ENCODE results near the gene CSTB.

The CSTB gene

DNA sequence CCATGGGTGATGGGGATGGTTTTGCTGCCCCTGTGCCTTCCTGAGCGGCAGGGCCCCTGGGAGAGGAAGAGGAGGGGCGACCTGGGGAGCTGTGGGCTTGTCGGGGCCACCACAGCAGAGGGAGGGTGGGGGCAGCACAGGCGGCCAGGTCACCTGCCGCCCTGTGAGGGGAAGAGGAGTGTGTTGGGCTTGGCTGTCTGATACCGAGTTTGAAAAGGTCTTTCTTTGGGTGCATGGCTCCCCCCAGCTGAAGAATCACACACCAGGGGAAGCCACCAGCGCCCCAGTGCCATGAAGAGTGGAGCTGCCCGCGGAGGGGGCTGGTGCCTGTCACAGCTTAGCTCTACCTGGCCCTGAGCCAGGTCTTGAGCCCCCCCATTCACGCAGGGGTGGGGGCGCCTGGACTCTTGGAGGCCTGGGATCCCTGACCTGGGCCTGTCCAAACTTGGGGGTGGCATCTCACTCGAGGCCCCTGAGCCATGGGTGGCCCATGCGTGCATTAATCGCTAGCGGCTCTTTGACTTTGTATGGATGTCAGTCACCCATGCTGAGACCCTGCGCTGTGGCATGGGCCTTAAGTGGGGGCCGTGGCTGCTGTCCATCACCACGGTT lies 26.4 kb downstream of the CSTB start:
- TF ChIP-seq ZFX (IDR thresholded peaks at IDR 0.05), result no peak
- TF ChIP-seq, protein P1, sequence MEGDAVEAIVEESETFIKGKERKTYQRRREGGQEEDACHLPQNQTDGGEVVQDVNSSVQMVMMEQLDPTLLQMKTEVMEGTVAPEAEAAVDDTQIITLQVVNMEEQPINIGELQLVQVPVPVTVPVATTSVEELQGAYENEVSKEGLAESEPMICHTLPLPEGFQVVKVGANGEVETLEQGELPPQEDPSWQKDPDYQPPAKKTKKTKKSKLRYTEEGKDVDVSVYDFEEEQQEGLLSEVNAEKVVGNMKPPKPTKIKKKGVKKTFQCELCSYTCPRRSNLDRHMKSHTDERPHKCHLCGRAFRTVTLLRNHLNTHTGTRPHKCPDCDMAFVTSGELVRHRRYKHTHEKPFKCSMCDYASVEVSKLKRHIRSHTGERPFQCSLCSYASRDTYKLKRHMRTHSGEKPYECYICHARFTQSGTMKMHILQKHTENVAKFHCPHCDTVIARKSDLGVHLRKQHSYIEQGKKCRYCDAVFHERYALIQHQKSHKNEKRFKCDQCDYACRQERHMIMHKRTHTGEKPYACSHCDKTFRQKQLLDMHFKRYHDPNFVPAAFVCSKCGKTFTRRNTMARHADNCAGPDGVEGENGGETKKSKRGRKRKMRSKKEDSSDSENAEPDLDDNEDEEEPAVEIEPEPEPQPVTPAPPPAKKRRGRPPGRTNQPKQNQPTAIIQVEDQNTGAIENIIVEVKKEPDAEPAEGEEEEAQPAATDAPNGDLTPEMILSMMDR (conservative IDR thresholded peaks at IDR 0.05), result no peak
- no peak overlapping the region for H3K27ac ChIP-seq

DNA sequence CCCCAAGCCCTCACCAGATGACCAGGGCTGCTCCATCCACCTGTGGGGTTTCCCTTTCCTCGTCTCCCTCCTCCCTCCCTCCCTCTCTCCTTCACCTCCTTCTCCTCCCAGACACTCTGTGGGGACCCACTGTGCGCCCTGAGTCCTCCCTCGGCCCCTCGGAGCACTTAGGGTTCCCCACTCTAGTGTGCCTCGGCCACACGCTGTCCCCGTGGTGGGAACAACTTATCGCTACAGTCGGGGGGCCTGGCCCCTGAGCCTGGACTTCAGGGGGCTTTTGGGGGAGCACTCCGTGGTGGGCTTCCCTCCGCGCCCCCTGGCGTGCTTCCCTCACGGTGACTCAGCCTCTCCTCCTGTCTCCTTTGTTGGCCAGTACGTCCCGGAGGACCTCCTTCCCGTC lies 27.5 kb downstream of the CSTB start:
- H3K27ac ChIP-seq, result no peak overlapping the region
- no peak for TF ChIP-seq ZFX (IDR thresholded peaks at IDR 0.05)
- TF ChIP-seq, protein P1 (conservative IDR thresholded peaks at IDR 0.05), result no peak

DNA sequence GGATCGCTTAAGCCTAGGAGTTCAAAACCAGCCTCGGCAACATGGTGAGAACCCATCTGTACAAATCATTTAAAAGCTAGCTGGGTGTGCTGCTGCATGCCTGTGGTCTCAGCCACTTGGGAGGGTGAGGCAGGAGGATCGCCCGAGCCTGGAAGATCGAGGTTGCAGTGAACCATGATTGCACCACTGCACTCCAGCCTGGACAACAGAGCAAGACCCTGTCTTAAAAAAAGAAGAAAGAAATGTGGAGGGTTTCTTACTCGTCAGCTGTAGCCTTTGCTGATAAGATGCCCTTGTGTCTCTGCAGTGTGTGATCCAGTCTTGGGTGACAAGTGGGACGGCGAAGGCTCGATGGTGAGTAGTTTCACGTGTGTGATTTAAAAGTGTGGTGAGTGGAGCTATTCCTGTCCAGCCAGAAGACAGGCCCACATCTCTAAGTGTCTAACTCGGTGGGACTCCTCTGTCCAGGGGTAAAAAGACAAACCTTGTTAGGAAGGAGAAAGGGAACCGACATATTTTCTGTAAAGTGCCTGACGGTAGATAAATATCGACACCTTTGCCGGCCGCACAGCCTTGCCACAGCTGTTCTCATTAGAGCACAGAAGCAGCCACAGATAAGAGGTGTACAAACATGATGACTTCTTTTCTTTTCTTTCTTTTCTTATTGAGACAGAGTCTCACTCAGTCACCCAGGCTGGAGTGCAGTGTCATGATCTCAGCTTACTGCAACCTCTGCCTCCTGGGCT lies 30.2 kb downstream of the CSTB start:
- TF ChIP-seq ZFX (IDR thresholded peaks at IDR 0.05), result no peak
- TF ChIP-seq, protein P1 (conservative IDR thresholded peaks at IDR 0.05), result no peak
- no peak overlapping the region for H3K27ac ChIP-seq

DNA sequence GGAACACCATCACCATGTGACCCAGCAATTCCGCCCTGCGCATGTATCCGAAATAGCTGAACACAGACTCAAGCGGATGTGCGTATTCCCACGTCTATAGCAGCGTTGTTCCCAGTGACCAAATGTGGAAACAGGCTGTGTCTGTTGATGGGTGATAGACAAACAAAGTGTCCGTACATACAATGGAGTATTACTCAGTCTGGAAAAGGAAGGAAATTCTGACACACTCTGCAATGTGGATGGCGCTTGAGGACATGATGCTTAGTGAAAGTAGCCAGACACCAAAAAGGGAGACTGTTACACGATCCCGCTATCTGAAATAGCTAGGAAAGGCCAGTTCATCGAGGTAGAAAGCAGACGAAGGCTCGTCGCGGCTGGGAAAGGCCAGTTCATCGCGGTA lies 31.4 kb downstream of the CSTB start:
- TF ChIP-seq, protein P1 (conservative IDR thresholded peaks at IDR 0.05), result no peak
- TF ChIP-seq ZFX (IDR thresholded peaks at IDR 0.05), result no peak
- no peak overlapping the region for H3K27ac ChIP-seq

DNA sequence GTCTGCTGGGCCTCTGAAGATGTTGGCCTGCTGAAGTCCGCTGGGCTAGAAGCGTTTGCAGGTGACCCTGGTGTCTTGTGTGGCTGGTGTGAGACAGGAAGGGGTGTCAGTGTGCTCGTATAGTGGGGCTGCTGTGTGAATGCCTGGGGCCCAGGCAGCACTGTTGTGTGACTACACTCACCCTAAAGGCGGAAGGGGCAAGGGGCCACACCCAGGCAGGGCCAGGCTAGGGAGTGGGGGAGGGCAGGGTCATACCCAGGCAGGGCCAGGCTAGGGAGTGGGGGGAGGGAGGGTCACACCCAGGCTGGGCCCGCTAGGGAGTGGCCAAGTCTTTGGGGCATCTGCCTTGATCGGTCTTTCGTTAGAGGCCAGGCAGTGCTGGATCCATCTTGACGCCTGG lies 32.2 kb downstream of the CSTB start:
- TF ChIP-seq ZFX (IDR thresholded peaks at IDR 0.05), result no peak
- TF ChIP-seq, protein P1 (conservative IDR thresholded peaks at IDR 0.05), result no peak

DNA sequence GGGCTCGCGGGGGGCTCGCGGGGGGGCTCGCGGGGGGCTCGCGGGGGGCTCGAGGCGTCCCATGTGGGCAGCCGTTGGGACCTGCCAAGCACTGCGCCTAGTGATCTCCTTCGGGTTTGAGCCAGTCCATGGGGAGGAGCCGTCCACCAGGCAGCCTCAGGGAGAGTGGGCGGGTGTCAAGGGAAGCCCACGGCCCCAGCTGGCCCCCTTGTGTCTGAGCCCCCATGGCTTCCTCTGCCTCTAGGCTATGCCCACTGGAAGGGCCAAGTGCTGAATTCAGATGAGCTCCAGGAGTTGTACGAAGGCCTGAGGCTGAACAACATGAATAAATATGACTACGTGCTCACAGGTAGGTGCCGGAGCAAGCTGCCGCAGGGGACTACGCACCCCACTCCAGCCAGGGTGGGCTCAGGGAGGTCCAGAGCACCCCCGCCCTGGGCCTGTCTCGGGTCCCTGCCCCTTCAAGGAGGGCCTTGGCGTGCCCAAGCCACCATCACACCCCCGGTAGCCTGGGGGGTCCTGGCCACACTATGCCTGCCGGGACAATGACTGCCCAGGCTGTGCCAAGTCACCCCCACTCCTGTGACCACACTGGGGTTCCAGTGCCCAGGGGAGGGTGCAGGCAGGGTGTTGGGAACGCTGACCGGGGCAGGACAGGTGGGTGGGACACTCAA lies 34.5 kb downstream of the CSTB start:
- no peak overlapping the region for H3K27ac ChIP-seq
- TF ChIP-seq, protein P1 (conservative IDR thresholded peaks at IDR 0.05), result no peak
- no peak for TF ChIP-seq ZFX (IDR thresholded peaks at IDR 0.05)

More for the DNA sequence above, 32.2 kb downstream of the CSTB start:
- H3K27ac ChIP-seq, result no peak overlapping the region

All from C4-2B (cell line).